Panc1 (cell line): ENCODE measurements around the gene ADGRD1.

Source experiments
- CTCF ChIP-seq: fragments of 450-650 bp; IDR thresholded peaks from 2 replicates; pipeline ENCODE4 v1.5.1; 2017; ENCODE audit warnings: mild to moderate bottlenecking
- POLR2AphosphoS5 ChIP-seq: IDR thresholded peaks from 2 replicates; pipeline ENCODE4 v1.6.1; 2012; ENCODE audit warnings: mild to moderate bottlenecking, low read depth, low read length, moderate library complexity

GRCh38 chr12:130978785-130979184, 25.1 kb downstream of the ADGRD1 start:
- TF ChIP-seq CTCF (no peak), POLR2AphosphoS5 (no peak)
